GM18867 (cell line): ENCODE data around the gene KLHL17.
"Not testable (repeated sequence)": the region's sequence is repeated elsewhere in the genome, so short reads cannot be mapped to it uniquely, and the experiment has no call there.

Experiments
- ATAC-seq: cut with Tn5 transposase; IDR thresholded peaks from one replicate; pipeline ENCODE4 v1.9.1; 2021; ENCODE audit warnings: mild to moderate bottlenecking, moderate library complexity; ENCODE audit not compliant: unreplicated experiment

Gene KLHL17

DNA sequence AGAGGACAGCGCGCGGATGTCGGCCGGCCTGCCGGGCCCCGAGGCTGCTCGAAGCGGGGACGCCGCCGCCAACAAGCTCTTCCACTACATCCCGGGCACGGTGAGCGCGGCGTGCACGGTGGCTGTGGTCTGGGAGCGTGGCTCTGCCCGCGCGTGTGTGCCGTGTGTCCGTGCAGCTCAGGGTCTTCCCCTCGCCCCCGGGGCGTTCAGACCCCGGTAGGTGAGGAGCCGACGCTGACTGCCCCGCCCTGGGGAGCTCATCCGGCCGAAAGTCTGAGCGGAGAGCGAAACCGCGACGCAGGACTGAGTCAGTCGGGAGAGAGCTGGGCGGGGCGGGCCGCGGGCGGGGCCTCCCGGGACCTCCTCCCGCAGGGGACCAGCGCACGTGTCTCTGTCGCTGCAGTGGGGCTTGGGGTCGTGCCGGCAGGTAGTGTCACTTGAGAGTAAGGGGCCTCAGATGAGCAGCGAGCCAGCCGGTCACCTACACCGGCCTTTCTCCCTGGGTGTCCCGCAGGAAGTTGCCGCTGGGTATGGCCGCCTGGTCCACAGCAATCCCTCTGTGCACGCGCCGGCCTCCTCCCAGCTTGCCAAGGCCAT is 6.4 kb downstream of the KLHL17 start:
- peak; percentile 44 for ATAC-seq

DNA sequence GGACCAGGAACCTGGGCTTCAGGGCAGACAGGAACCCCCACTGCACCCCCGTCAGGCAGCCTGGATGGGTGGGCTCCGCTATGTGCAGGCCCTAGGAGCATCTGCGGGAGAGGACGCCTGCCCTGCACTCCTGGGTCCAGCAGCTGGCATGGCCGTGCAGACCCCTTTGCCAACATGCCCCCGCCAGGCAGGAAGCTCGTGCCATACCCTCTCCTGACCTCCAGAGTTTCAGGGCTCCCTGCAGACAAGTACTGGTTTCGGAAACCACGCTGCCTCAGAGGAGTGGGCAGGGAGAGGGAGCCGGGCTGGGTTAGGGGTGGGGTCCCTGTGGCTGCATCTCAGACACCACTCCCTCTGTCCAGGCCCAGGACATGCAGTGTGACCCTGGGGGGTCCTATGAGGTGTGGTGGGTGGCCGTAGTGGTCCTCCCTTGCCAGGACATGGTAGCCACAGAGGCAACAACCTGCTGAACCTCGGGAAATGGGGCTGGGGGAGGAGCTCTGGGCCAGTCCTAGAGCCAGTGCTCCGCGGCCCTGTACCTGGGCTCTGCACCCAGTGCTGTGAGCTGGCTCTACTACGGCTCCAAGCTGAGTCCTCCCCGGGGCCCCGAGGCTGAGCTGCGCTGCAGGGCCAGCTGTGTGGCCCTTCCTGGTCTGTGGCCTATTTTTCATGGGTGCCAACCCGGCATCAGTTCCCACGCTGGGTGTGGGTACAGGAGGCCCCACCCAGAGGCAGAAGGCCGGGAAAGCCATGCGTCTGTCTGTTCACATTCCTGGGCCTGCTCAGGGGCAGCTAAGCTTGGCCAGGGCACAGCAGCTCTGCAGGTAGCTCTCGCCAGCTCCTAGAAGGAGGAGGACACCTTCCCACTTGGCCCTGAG is 7.3 kb downstream of the KLHL17 start:
- ATAC-seq, result no peak

DNA sequence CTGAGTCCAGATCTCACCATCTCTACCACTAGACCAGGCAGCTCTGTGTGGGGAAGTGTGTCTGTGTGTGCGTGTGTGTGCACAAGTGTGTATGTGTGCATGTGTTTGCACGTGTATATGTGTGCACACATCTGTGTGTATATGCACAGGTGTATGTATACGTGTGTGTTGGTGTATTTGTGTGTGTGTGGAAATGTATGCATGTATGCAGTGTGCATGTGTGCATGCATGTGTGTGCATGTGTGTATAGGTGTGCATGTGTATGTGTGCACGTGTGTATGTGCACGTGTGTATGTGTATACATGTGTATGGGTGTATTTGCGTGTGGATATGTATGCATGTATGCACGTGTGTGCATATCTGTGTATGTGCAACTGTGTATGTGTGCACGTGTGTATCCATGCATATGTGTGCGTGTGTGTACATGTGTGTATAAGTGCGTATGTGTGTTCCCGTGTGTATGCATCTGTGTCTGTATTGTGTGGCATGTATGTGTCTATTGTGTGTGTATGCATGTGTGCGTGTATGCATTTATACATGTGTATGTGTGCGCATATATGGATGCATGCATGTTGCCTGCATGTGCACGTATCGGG is 9.0 kb downstream of the KLHL17 start:
- no peak for ATAC-seq

DNA sequence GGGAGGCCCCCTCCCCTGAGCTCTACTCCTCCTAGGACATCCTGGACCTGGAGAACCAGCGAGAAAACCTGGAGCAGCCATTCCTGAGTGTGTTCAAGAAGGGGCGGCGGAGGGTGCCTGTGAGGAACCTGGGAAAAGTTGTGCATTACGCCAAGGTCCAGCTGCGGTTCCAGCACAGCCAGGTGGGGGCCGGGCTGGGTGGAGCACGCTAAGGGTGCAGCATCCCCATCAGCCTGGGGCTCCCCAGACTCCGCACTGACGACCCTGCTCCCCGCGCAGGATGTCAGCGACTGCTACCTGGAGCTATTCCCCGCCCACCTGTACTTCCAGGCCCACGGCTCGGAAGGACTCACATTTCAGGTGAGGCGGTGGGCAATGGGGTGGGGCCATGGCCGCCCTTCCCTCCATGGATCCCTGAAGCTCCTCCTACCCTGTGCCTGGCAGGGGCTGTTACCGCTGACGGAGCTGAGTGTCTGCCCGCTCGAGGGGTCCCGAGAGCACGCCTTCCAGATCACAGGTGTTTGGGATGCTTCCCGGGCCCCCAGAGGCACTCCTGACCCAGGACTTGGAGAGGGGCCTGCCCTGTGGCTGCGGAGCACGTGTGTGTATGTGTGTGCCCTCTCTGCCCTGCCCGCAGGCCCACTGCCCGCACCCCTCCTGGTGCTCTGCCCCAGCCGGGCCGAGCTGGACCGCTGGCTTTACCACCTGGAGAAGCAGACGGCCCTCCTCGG is 10.0 kb downstream of the KLHL17 start:
- ATAC-seq, result no peak

DNA sequence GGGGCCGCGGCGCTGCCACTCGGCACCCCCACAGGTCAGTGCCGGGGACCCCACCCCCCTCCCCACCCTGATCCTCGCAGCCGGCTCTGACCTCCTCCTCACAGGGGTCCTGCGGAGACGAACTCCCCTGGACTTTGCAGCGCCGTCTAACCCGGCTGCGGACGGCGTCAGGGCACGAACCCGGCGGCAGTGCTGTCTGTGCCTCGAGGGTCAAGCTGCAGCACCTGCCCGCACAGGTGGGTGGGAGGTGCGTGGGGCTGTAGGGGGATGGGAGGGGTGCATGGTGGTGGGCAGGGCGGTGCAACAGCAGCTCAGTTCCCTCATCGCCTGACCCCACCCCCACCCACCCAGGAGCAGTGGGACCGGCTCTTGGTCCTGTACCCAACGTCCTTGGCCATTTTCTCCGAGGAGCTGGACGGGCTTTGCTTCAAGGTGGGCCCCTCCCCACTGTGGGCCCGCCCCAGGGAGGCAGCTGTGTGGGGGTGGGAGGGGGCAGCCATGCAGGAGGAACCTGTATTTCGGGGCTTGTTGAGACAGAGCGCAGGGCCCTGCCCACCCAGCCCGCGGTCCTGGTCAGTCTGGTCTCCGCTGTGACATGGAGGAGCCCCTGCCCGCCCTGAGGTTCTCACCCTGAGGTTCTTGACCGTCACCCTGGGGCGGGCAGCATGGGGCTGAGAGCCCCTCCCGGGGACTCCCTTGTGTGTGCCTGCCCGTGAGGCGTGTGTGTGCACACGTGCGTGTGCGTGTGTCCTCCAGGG is 10.8 kb downstream of the KLHL17 start:
- ATAC-seq, result no peak

DNA sequence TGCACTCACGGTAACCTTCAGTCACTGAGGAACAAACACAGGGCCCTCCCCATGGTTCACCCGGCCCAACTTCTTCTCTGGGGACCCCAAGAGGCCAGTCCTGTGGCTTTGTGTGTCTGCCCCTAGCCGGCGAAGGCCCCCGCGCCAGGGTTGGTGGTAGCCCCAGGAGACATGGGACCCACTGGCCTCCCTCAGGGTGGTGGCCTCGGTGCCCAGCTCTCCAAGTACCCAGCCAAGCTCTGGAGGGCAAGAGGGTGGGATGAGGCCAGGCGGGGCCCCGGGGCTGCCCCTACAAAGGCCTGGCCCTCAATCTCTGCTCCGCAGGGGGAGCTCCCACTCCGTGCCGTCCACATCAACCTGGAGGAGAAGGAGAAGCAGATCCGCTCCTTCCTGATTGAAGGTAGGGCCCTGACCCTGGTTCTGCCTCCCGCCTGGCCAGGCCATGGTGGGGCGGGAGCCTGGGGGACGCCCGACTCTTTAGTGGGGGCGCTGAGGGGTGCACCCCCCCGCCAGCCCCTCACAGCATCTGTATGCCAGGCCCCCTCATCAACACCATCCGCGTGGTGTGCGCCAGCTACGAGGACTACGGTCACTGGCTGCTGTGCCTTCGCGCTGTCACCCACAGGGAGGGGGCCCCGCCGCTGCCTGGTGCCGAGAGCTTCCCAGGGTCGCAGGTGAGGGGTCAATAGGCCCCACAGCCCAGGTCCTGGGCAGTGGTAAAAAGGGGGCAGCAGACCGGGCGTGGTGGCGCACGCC is 11.5 kb downstream of the KLHL17 start:
- no peak for ATAC-seq

DNA sequence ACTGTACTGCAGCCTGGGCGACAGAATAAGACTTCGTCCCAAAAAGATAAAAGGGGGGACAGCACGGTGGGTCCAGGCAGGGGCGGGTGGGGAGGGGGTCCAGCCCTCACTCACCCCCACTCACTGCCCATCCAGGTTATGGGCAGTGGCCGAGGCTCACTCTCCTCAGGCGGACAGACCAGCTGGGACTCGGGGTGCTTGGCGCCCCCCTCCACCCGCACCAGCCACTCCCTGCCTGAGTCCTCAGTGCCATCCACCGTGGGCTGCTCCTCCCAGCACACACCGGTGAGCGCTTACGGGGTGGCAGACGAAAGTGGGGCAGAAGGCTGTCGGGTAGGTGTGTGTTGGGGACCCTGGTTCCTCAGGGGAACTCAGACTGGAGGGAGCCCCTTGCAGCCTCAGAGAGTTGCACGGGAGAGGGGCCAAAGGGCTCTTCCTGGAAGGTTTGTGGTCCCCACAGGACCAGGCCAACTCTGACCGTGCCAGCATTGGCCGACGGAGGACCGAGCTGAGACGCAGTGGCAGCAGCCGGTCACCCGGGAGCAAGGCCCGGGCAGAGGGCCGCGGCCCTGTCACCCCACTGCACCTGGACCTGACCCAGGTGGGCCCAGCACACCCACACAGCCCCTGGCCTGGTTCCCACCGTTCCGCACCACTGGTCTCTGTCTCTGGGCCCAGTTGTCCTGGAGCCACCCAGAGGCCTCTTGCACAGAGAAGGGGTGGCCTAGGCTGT is 12.5 kb downstream of the KLHL17 start:
- no peak for ATAC-seq

DNA sequence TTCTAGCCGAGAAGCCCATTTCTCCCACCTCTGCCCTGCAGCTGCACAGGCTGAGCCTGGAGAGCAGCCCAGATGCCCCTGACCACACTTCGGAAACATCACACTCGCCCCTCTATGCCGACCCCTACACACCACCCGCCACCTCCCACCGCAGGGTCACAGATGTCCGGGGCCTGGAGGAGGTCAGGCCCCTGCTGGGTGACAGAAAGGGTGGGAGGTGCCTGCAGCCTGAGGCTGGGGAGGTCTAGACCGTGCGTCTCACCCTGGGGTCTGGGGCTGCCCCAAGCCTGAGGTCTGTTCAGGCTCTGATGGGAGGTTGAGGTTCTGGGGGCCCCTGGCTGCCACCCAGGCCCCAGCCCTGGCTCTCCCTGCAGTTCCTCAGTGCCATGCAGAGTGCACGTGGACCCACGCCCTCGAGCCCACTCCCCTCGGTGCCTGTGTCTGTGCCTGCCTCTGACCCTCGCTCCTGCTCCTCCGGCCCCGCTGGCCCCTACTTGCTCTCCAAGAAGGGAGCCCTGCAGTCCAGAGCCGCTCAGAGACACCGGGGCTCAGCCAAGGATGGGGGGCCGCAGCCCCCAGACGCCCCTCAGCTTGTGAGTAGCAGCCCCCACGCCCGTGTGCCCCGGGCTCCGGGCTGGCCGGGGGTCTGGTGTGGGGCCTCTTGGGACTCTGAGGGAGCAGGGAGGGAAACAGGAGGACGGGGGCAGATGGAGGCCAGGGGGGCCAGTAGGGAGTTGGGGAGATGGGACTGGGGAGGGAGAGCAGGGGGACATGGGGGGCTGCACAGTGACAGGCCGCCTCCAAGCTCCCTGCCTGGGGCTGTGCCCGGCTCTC is 13.3 kb downstream of the KLHL17 start:
- ATAC-seq, result no peak

DNA sequence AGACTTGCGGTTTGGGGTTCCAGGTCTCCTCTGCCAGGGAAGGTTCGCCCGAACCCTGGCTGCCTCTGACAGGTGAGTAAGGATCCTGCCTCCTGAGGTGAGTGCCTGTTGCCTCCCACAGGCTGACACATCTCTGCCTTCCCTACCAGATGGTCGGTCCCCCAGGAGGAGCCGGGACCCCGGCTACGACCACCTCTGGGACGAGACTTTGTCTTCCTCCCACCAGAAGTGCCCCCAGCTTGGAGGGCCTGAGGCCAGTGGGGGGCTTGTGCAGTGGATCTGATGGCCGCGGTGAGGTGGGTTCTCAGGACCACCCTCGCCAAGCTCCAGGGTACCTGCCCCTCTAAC is 13.9 kb downstream of the KLHL17 start:
- no peak for ATAC-seq

DNA sequence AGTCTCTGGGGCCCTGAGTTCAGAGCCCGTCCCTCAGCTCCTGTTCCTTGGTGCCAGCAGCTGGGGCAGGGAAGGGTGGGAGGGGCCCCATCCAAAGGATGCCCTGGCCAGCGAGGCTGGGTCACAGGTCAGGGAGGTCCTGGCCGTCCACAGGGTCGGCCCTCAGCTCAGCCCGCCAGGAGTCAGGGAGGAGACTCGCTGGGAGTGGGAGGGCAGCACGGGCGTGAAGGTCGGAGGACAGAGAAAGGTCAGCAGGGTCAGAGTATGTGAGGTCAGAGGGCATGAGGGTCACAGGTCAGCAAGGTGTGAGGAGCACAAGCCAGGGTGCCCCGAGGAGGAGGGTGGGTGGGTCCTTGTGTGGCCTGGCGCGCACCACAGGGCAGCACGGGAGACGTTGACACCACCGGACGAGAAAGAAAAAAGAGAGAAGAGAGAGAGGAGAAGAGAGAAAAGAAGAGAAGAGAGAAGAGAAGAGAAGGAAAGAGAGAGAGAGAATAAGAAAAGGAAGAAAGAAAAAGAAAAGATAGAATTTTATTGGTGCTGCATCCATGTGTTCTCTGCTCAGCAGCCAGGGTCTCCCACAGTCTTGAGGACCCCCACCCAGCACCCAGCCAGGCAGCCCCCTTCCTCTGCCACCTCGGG is 14.4 kb downstream of the KLHL17 start:
- ATAC-seq, result no peak

DNA sequence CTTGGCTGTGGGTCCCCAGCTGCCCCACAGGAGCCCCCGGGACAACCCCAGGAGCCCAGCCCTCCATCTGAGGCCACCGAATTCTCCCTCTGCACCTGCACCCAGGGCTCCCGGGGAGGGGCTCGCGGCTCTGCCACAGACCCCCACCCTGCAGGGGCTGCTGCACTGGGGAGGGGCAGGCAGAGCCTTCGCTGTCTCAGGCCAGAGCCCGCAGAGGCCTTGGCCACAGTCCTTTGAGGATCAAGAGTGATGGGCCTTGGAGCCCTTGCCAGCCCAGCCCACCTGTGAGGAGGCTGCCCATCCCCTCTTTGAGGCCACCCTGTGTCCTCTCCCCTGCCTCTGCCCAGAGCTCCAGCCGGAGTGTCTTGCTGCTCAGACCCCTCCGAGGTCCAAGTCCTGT is 15.0 kb downstream of the KLHL17 start:
- no peak for ATAC-seq

DNA sequence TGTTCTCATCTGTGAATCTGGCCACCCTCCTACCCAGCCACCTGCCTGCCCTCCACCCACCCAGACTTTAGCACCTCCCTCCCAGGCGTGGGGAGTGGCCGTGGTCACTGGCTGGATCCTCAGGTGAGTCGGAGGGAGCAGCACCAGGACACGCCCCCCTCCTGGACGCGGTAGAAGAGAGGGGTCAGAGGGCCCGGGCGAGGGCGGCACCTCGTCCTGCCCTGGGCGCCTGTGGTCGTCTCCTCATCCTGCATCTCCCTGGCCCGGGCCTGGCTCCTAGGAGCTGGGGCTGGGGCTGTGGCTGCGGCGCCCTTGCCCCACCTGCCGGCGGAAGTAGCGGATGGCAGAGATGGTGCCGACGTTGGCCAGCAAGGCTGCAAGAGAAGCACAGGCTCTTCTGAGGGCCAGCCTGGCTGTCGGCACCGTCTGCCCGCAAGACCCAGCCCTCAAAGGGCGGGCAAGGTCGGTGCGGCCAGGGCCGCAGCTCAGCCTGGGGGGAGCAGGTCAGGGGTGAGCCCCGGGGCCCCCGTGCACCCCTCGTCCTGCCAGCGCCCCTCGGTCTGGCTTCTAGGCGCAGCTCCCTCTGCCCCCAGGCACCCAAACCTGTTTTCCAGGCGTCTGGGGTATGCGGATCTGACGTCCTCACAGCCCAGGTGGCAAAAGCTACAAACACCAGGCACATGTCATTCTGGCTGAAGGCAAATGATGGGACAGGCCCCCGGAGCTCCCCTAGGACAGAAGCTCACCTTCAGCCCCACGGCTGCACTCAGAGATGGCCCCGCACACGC is 15.7 kb downstream of the KLHL17 start:
- peak; percentile 55 for ATAC-seq

DNA sequence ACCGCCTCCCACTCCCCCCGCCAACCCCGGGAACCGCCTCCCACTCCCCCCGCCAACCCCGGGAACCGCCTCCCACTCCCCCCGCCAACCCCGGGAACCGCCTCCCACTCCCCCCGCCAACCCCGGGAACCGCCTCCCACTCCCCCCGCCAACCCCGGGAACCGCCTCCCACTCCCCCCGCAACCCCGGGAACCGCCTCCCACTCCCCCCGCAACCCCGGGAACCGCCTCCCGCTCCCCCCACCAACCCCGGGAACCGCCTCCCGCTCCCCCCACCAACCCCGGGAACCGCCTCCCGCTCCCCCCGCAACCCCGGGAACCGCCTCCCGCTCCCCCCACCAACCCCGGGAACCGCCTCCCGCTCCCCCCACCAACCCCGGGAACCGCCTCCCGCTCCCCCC is 16.4 kb downstream of the KLHL17 start:
- ATAC-seq, result not testable (repeated sequence)

DNA sequence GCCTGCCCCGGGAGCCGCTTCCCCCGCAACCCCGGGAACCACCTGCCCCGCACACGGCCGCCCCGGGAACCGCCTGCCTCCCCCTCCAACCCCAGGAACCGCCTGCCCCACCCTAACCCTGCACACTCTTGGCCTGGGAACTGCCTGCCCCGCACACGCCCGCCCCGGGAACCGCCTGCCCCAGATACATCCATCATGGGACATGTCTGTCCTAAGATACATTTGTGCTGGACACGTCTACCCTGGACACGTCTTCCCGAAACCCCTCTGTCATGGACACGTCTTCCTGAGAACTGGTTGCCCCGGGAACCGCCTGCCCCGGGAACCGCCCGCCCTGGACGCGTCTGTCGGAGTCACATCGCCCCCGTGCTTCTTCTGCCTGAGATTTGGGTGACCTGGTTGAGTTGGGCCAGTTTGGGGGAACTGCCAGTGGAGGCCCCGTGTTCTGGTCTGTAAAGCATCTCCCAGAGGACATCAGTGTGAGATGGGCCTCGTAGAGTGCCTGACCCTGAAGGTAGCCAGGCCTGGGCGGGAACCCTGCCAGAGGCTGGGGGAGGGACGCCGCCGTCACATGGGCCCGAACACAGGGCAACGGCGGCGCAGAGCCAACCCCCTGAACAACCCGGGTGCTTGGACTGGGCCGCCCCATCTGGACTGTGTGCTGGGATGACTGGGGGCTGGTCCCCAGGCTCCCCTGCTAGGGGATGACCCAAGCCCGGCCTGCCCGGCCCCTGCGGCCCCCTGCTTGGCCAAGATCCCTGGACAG is 17.9 kb downstream of the KLHL17 start:
- ATAC-seq, result no peak

DNA sequence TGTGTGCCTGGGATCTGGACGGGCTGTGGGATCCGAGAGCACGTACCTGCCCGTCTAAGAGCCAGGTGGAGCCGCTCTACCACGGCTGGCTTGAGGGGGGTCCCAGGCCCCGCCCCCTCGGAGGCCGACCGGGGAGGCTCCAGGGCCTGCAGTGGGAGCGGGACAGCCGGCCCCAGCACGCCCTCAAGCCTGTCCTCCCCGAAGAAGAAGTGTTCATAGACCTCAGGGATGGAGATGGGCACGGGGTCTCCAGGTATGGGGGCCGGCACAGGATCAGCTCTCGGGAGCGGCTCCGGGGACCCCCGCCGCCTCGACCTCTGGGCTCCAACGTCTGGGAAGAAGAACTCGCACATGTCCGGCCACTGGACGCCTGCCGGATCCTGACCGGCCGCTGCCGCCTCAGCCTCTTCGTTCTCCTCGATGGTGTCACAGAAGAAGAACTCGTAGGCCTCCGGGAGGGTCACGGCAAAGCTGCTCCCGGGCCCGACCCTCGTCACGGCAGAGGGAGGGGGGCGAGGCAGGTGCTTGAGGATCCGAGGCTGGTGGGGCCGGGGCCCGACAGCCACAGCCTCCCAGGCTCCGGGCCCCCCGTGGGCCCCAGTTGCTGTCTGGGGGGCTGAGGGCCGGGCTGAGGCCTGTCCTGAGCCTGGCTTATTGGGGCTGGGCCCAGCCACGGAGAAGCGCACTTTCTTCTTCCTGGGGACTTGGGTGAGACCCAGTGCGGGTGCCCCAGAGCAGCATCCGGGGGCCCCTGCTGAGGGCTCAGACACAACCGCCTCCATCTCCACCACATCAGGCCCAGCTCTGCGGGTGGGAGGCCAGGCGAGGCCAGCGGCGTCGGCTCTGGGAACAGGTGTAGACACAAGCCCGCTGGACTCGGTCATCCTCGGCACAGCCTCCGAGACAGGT is 18.7 kb downstream of the KLHL17 start:
- no peak for ATAC-seq

DNA sequence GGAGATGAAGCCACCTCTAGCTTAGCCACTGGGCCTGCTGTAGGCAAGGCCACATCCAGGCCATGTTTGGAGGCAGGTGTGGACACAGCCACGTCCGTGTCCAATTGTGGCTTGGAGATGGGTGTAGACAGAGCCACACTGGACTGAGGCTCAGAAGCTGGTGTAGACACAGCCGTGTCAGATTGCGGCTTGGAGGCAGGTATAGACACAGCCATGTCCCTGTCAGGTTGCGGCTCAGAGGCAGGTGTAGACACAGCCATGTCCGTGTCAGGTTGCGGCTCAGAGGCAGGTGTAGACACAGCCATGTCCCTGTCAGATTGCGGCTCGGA is 19.3 kb downstream of the KLHL17 start:
- ATAC-seq, result no peak
